Tibial nerve (tissue), 4 donors: ENCODE data around the gene TNS3. TPM values are rescaled to one million over a fixed set of nuclear protein-coding genes. Genes with fewer than 3 reads are reported as not detected.

Experiments
- DNase-seq, 2 donors: peaks; one replicate each; pipeline ENCODE4 v3.0.0-alpha.2; 2019; ENCODE audit warnings: low spot score in 2 of 2
- H3K27ac ChIP-seq, 4 donors: fragments of 200-600 bp; sonication (generic) in 3 of 4; one replicate each; pipeline ENCODE4 v1.5.1; 2017 to 2019; ENCODE audit warnings: mild to moderate bottlenecking in 1 of 4
- H3K27me3 ChIP-seq, 2 donors: fragments of 200-600 bp; sonication (generic) in 1 of 2; one replicate each; pipeline versions ENCODE4 v1.5.1 to v1.6.0; 2017 to 2019
- H3K36me3 ChIP-seq, 3 donors: fragments of 200-600 bp; sonication (generic); one replicate each; pipeline ENCODE4 v1.5.1; 2018 to 2019
- H3K4me1 ChIP-seq, 4 donors: fragments of 200-600 bp; sonication (generic) in 3 of 4; one replicate each; pipeline ENCODE4 v1.5.1; 2017 to 2019
- H3K4me3 ChIP-seq, 4 donors: fragments of 200-600 bp; sonication (generic) in 3 of 4; one replicate each; pipeline ENCODE4 v1.5.1; 2017 to 2019; ENCODE audit warnings: mild to moderate bottlenecking in 1 of 4, moderate library complexity in 1 of 4
- H3K9me3 ChIP-seq, 4 donors: fragments of 200-600 bp; sonication (generic) in 3 of 4; one replicate each; pipeline ENCODE4 v1.5.1; 2017 to 2019
- EP300 ChIP-seq, 2 donors: sonication (generic); formaldehyde crosslinking; IDR thresholded peaks; one replicate each; pipeline ENCODE4 v1.6.1; 2017; ENCODE audit warnings: antibody characterized with exemption in 2 of 2, mild to moderate bottlenecking in 1 of 2
- POLR2A ChIP-seq, 2 donors: fragments of 450-650 bp; IDR thresholded peaks; one replicate each; pipeline ENCODE4 v1.6.1; 2017; ENCODE audit warnings: antibody characterized with exemption in 2 of 2, mild to moderate bottlenecking in 2 of 2, moderate library complexity in 2 of 2
- WGBS, 2 donors: methylation state at CpG; one replicate each; pipeline ENCODE4 v1.1.5; 2018; 5-methylcytosine and 5-hydroxymethylcytosine counted together
- total RNA-seq, 4 donors: library from RNA; depleted of rRNA; stranded (reverse); fragments of >200 nt; gene quantifications; one replicate each; pipeline ENCODE4 v1.1.0, GENCODE V29; 2016
- TF ChIP-seq, protein P1 (sequence below), 5 experiments: fragments of 200-600 bp in 3 of 5; fragments of 450-650 bp in 2 of 5; sonication (generic) in 3 of 5; IDR thresholded peaks; one replicate each; pipeline ENCODE4 v1.5.1; 2016 to 2019; ENCODE audit warnings: antibody characterized with exemption in 5 of 5, mild to moderate bottlenecking in 3 of 5, moderate library complexity in 2 of 5

TNS3 gene
- total RNA-seq, 4 donors from 2014 or later, result 118 to 142 (median 133) TPM

DNA sequence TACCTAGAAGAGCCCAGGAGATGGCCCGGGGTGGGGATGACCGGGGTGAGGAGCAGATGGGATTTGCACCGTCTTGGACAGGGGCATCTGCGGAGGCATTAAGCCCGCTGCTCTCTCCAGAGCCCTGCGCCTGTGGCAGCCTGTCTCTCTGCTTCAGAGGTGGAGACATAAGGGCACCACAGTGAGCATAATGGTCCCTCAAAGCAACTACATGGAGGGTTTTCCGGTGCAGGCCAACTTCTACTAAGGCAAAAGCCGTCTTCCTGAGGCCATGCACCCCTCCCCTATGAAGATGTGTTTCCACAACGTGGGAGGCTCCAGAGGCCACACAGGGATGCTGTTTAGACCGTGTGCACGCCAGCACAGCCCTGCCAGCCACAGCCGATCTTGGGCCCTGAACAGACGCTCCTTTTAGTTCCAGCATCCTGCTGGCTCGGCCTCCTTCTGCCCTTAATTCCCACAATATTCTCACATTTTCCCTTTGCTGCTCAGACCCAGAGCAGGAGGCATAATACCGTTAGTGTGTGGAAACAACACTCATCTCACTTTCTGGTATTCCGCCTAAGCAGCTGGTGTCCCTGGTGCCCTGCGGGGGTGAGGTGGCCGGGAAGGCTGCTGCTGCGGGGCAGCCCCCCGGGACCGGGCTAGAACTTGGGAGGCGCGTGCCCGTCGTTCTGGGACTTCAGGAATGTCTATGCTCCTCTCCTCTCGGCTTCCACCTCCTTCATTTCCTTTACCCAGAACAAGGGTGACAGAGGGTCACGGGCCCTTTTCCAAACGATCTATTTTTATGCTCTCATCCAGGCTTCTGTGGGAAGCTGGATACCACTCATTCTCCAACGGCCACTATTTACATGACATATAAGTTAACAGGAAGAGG is 266.9 kb downstream of the TNS3 start:
- TF ChIP-seq, protein P1, sequence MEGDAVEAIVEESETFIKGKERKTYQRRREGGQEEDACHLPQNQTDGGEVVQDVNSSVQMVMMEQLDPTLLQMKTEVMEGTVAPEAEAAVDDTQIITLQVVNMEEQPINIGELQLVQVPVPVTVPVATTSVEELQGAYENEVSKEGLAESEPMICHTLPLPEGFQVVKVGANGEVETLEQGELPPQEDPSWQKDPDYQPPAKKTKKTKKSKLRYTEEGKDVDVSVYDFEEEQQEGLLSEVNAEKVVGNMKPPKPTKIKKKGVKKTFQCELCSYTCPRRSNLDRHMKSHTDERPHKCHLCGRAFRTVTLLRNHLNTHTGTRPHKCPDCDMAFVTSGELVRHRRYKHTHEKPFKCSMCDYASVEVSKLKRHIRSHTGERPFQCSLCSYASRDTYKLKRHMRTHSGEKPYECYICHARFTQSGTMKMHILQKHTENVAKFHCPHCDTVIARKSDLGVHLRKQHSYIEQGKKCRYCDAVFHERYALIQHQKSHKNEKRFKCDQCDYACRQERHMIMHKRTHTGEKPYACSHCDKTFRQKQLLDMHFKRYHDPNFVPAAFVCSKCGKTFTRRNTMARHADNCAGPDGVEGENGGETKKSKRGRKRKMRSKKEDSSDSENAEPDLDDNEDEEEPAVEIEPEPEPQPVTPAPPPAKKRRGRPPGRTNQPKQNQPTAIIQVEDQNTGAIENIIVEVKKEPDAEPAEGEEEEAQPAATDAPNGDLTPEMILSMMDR (IDR thresholded peaks at IDR 0.05), result no peak
- peak in 1 of 2 donors; percentile 65 for TF ChIP-seq EP300 (IDR thresholded peaks at IDR 0.05)

GRCh38 chr7:47314248-47314647 is 267.7 kb downstream of the TNS3 start:
- no peak overlapping the region for H3K4me3 ChIP-seq
- H3K4me1 ChIP-seq, result peaks cover 0 to 80% (median 47%) of the 10 kb centered on the region in 4 donors
- WGBS, 2 donors, result 43 to 56% methylated on average over 8 of the region's 8 CpGs
- no peak for TF ChIP-seq POLR2A (IDR thresholded peaks at IDR 0.05)
- no peak for TF ChIP-seq EP300 (IDR thresholded peaks at IDR 0.05)
- TF ChIP-seq, protein P1 (IDR thresholded peaks at IDR 0.05), result no peak
- H3K9me3 ChIP-seq, result no peaks in the 10 kb centered on the region
- no peak for DNase-seq
- no peaks in the 10 kb centered on the region for H3K27me3 ChIP-seq
- H3K27ac ChIP-seq, result peak overlapping the region; percentile 61 to 96 (median 78)
- peaks cover 0 to 18% (median 2%) of the 10 kb centered on the region in 3 donors for H3K36me3 ChIP-seq

More for the DNA sequence above, 266.9 kb downstream of the TNS3 start:
- 15 to 34% methylated on average over 28 to 29 of the region's 29 CpGs for WGBS, 2 donors
- Histone ChIP-seq H3K4me1 (peaks cover 0 to 81% (median 53%) of the 10 kb centered on the region in 4 donors), H3K36me3 (peaks cover 0 to 20% (median 5%) of the 10 kb centered on the region in 3 donors), H3K27ac (peak overlapping the region; percentile 61 to 96 (median 78)), H3K27me3 (no peaks in the 10 kb centered on the region), H3K9me3 (no peaks in the 10 kb centered on the region), H3K4me3 (peak overlapping the region in 1 of 4 donors; percentile 17)
- DNase-seq, result no peak

DNA sequence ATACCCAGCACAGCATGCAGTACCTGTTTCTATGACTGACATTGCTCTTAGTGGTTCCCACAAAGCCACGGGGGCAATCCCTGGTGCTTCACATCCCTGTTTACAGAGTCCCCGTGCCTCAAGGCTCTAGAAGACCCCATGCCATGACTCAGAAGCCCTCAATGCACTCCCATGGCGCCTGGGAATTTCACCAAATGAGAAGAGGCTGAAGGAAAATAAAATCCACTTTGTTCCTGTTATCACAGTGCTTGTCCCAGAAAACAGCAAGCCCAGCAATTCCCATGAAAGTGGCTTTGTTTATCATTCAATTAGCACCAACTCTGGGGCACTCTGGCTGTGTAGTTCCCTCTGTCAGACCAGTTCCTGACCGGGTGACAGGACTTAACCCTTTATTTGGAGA is 268.3 kb downstream of the TNS3 start:
- Histone ChIP-seq H3K4me1 (peaks cover 0 to 74% (median 41%) of the 10 kb centered on the region in 4 donors), H3K4me3 (no peak overlapping the region), H3K9me3 (no peaks in the 10 kb centered on the region), H3K36me3 (peaks cover 0 to 16% (median 0%) of the 10 kb centered on the region in 3 donors), H3K27me3 (no peaks in the 10 kb centered on the region), H3K27ac (peak overlapping the region; percentile 46 to 96 (median 78))
- WGBS, 2 donors, result 21 to 34% methylated on average over 4 of the region's 4 CpGs
- TF ChIP-seq POLR2A (IDR thresholded peaks at IDR 0.05) (no peak), EP300 (IDR thresholded peaks at IDR 0.05) (peak in 1 of 2 donors; percentile 55)
- DNase-seq, result no peak

DNA sequence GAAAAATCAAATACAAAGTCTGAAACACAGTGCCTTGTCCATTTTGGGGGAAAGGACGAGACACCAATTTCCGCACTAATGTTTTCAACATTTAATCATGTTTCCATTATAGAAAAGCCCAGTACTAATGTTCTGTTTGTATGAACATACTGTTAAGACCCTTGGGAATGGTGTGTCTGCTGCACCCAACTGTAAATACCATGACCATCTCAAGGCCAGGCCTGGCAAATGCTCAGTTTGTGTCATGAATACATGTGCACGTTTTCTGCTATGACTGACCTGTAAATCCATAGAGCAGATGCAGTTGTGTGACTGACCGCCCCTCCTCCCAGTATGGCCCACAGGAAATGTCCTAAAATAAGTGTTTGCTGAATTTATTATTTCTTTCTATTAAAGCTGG is 270.0 kb downstream of the TNS3 start:
- H3K36me3 ChIP-seq, result peaks cover 0 to 18% (median 0%) of the 10 kb centered on the region in 3 donors
- DNase-seq, result no peak
- WGBS, 2 donors, result 84 to 87% methylated on average over 4 of the region's 4 CpGs
- no peaks in the 10 kb centered on the region for H3K27me3 ChIP-seq
- peak overlapping the region in 2 of 4 donors; percentile 94 to 96 for H3K27ac ChIP-seq
- H3K4me3 ChIP-seq, result no peak overlapping the region
- H3K4me1 ChIP-seq, result peaks cover 0 to 57% (median 34%) of the 10 kb centered on the region in 4 donors
- no peaks in the 10 kb centered on the region for H3K9me3 ChIP-seq
- TF ChIP-seq POLR2A (IDR thresholded peaks at IDR 0.05), result no peak
- TF ChIP-seq, protein P1 (IDR thresholded peaks at IDR 0.05), result no peak
- no peak for TF ChIP-seq EP300 (IDR thresholded peaks at IDR 0.05)

- Histone ChIP-seq H3K36me3 (peaks cover 0 to 18% (median 0%) of the 10 kb centered on the region in 3 donors), H3K27ac (peak overlapping the region in 3 of 4 donors; percentile 43 to 75 (median 66)), H3K9me3 (no peaks in the 10 kb centered on the region), H3K4me3 (no peak overlapping the region), H3K4me1 (peaks cover 0 to 46% (median 21%) of the 10 kb centered on the region in 4 donors), H3K27me3 (no peaks in the 10 kb centered on the region)
- no peak for DNase-seq
- WGBS, 2 donors, result 29 to 40% methylated on average over 2 of the region's 2 CpGs
- TF ChIP-seq, protein P1 (IDR thresholded peaks at IDR 0.05), result no peak
- TF ChIP-seq EP300 (IDR thresholded peaks at IDR 0.05), result no peak
- TF ChIP-seq POLR2A (IDR thresholded peaks at IDR 0.05), result no peak
Observed at GRCh38 chr7:47310020-47310419, 271.9 kb downstream of the TNS3 start.
